Endothelial cell of umbilical vein (primary cell): Measurements from ENCODE around the gene AGMO. TPM values are rescaled to one million over a fixed set of nuclear protein-coding genes. Genes with fewer than 3 reads are reported as not detected.

ENCODE experiments used
- BruUV-seq: library from RNA; stranded (reverse); fragments of 400-500 nt; replicated peaks from 2 replicates; lab custom pipeline; 2021; lab: Mats Ljungman, UMichigan
- CTCF ChIA-PET: fragments of 300-600, 350-600 bp; sonication (Branson Sonifier 250); formaldehyde crosslinking; loops from one replicate; lab custom pipeline; 2021; ENCODE audit warnings: antibody characterized with exemption, inconsistent platforms; lab: Charles Lee
- POLR2A ChIA-PET: fragments of 300-600, 350-600 bp; sonication (Branson Sonifier 250); formaldehyde crosslinking; loops from one replicate; lab custom pipeline; 2021; ENCODE audit warnings: antibody characterized with exemption, inconsistent platforms; lab: Charles Lee
- DNase-seq: peaks from one replicate; pipeline ENCODE4 v3.0.0-alpha.2; 2011; ENCODE audit warnings: low read depth, low spot score
- FAIRE-seq: peaks from 2 replicates; lab custom pipeline; 2011; peaks lifted over from hg19 to GRCh38; lab: Jason Lieb, UNC
- H2AFZ ChIP-seq: 2 replicates; pipeline ENCODE4 v1.6.0; 2012; ENCODE audit warnings: low read depth, low read length, control low read depth, inconsistent platforms
- H3K27ac ChIP-seq: 2 replicates; pipeline ENCODE4 v1.5.1; 2011; ENCODE audit warnings: low read depth, mild to moderate bottlenecking, control low read depth, low read length, moderate library complexity; ENCODE audit not compliant: insufficient read depth
- H3K27me3 ChIP-seq, 2 experiments: 2 replicates each; pipeline versions ENCODE4 v1.6.0 to v1.6.1; 2011; ENCODE audit warnings: low read length in 2 of 2, mixed read lengths in 1 of 2; ENCODE audit not compliant: control insufficient read depth in 2 of 2, insufficient read depth in 2 of 2
- H3K36me3 ChIP-seq, 2 experiments: 2 replicates in 1 of 2; 3 replicates in 1 of 2; pipeline ENCODE4 v1.5.1; 2011; ENCODE audit warnings: low read length in 2 of 2, mild to moderate bottlenecking in 1 of 2, moderate library complexity in 1 of 2; ENCODE audit not compliant: control insufficient read depth in 2 of 2, insufficient read depth in 2 of 2; ENCODE audit errors: extremely low read depth in 1 of 2
- H3K4me1 ChIP-seq: 3 replicates; pipeline ENCODE4 v1.5.1; 2011; ENCODE audit warnings: mild to moderate bottlenecking, low read length; ENCODE audit not compliant: control insufficient read depth, insufficient read depth; ENCODE audit errors: extremely low read depth
- H3K4me2 ChIP-seq: 2 replicates; pipeline ENCODE4 v1.6.1; 2011; ENCODE audit warnings: low read length, control low read depth, mixed read lengths; ENCODE audit not compliant: insufficient read depth
- H3K4me3 ChIP-seq, 3 experiments: fragments of 200-600 bp in 1 of 3; sonication (generic), shearing (Covaris generic) in 1 of 3; replicated peaks in 1 of 3; 2 replicates each; pipeline ENCODE4 v1.5.1; 2011 to 2016; ENCODE audit warnings: control low read depth in 3 of 3, low read length in 3 of 3, mild to moderate bottlenecking in 2 of 3, inconsistent platforms in 1 of 3, low read depth in 1 of 3, moderate library complexity in 1 of 3; ENCODE audit not compliant: insufficient read depth in 1 of 3
- H3K79me2 ChIP-seq: 2 replicates; pipeline ENCODE4 v1.6.0; 2012; ENCODE audit warnings: low read length, inconsistent platforms; ENCODE audit not compliant: control insufficient read depth, insufficient read depth
- H3K9ac ChIP-seq: replicated peaks from 2 replicates; pipeline ENCODE3; 2011; ENCODE audit warnings: low read length, control low read depth; ENCODE audit not compliant: insufficient read depth; ENCODE audit errors: extremely low read depth
- H3K9me1 ChIP-seq: replicated peaks from 3 replicates; pipeline ENCODE4 v1.6.0; 2011; ENCODE audit warnings: mild to moderate bottlenecking, low read length; ENCODE audit not compliant: control insufficient read depth, insufficient read depth; ENCODE audit errors: extremely low read depth
- H3K9me3 ChIP-seq: replicated peaks from 2 replicates; pipeline ENCODE4 v1.5.1; 2012; ENCODE audit warnings: low read length, inconsistent platforms; ENCODE audit not compliant: control insufficient read depth, insufficient read depth
- H4K20me1 ChIP-seq: replicated peaks from 2 replicates; pipeline ENCODE3; 2011; ENCODE audit warnings: mild to moderate bottlenecking, low read length; ENCODE audit not compliant: control insufficient read depth, insufficient read depth; ENCODE audit errors: extremely low read depth
- EZH2 ChIP-seq: IDR thresholded peaks from 2 replicates; pipeline ENCODE4 v1.6.1; 2012; ENCODE audit warnings: borderline replicate concordance, low read depth, mild to moderate bottlenecking, moderate library complexity, low read length, inconsistent platforms; ENCODE audit not compliant: severe bottlenecking
- FOS ChIP-seq: IDR thresholded peaks from 2 replicates; pipeline ENCODE4 v1.6.1; 2011; ENCODE audit warnings: mild to moderate bottlenecking, low read length, moderate library complexity, borderline replicate concordance; ENCODE audit not compliant: insufficient read depth
- GATA2 ChIP-seq: IDR thresholded peaks from 2 replicates; pipeline ENCODE4 v1.7.0; 2011; ENCODE audit warnings: low read depth, mild to moderate bottlenecking, moderate library complexity, mixed read lengths, low read length; ENCODE audit not compliant: insufficient read length, insufficient read depth
- JUN ChIP-seq: IDR thresholded peaks from 2 replicates; pipeline ENCODE4 v1.6.1; 2011; ENCODE audit warnings: borderline replicate concordance, low read depth; ENCODE audit not compliant: insufficient read length, insufficient read depth
- MYC ChIP-seq: IDR thresholded peaks from one replicate; pipeline ENCODE4 v1.6.1; 2011; ENCODE audit warnings: mild to moderate bottlenecking, low read depth, low read length
- POLR2A ChIP-seq: IDR thresholded peaks from 2 replicates; pipeline ENCODE4 v1.6.1; 2012; ENCODE audit warnings: low read depth, mild to moderate bottlenecking, control low read depth, low read length
- POLR2AphosphoS5 ChIP-seq: IDR thresholded peaks from 2 replicates; pipeline ENCODE4 v1.6.1; 2012; ENCODE audit warnings: low read depth, mild to moderate bottlenecking, control low read depth, low read length, moderate library complexity; ENCODE audit not compliant: insufficient read depth
- dilution Hi-C: fragments of 300-500 bp; cut with MboI; formaldehyde crosslinking; loops from one replicate; pipeline ENCODE4 v1.15.0; 2019; ENCODE audit warnings: low sequenced_read_pairs; ENCODE audit not compliant: extremely low pct_ligation_motif_present
- intact Hi-C: fragments of 100-400 bp; cut with micrococcal nuclease; formaldehyde crosslinking; loops from one replicate; pipeline ENCODE4 v1.10.0; 2022
- polyA plus RNA-seq, 4 experiments: library from polyadenylated mRNA; depleted of rRNA in 3 of 4; stranded (reverse) in 3 of 4; unstranded in 1 of 4; fragments of >200 nt; gene quantifications; 2 replicates each; pipeline versions ENCODE4 v1.2.1 to v1.2.3, GENCODE V29; 2011 to 2012; ENCODE audit warnings: missing spikeins in 1 of 4
- total RNA-seq: library from RNA; stranded (reverse); gene quantifications from 2 replicates; pipeline ENCODE4 v1.2.3, GENCODE V29; 2021
- TF ChIP-seq, protein P1 (sequence below), 2 donors: IDR thresholded peaks; 1 replicate in 1 of 2; 2 replicates in 1 of 2; pipeline ENCODE4 v1.5.1; 2011; ENCODE audit warnings: low read length in 2 of 2, mild to moderate bottlenecking in 2 of 2, moderate library complexity in 2 of 2, control low read depth in 1 of 2, inconsistent platforms in 1 of 2, low read depth in 1 of 2; ENCODE audit not compliant: insufficient read depth in 1 of 2; ENCODE audit errors: extremely low read depth in 1 of 2
- TF ChIP-seq, protein P2 (sequence below): IDR thresholded peaks from 2 replicates; pipeline ENCODE4 v1.6.1; 2011; ENCODE audit not compliant: insufficient read depth, insufficient read length

Gene AGMO
- total and polyA plus RNA-seq, 2 donors (not counting 3 experiments of a cell fraction or from before 2014, with no cell fraction given): 0.23 to 0.40 TPM

DNA sequence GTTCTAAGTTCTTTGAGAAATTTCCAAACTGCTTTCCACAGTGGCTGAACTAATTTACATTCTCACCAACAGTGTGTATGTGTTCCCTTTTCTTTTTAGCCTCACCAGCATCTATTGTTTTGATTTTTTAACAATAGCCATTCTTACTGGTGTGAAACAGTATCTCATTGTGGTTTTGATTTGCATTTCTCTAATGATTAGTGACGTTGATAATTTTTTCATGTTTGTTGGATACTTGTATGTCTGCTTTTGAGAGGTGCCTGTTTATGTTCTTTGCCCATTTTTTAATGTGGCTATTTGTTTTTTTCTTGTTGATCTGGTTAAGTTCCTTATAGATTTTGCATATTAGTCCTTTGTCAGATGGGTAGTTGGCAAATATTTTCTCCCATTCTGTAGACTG lies 191.4 kb downstream of the AGMO start:
- no peak for FAIRE-seq
- no TSS peak for BruUV-seq
- Histone ChIP-seq H3K4me2 (no peak overlapping the region), H3K9ac (no peak overlapping the region), H3K27me3 (no peaks in the 10 kb centered on the region), H3K4me1 (no peaks in the 10 kb centered on the region), H3K9me1 (no peaks in the 10 kb centered on the region), H2AFZ (no peak overlapping the region), H3K79me2 (no peaks in the 10 kb centered on the region), H3K9me3 (no peaks in the 10 kb centered on the region), H3K27ac (no peak overlapping the region), H3K4me3 (no peak overlapping the region), H4K20me1 (no peaks in the 10 kb centered on the region), H3K36me3 (no peaks in the 10 kb centered on the region)
- intact Hi-C loops: no loop called here
- DNase-seq: no peak
- POLR2A ChIA-PET: no interaction called here
- TF ChIP-seq EZH2 (no peak), FOS (no peak), POLR2A (no peak), POLR2AphosphoS5 (no peak), JUN (no peak), MYC (no peak), GATA2 (no peak)
- TF ChIP-seq, protein P1, sequence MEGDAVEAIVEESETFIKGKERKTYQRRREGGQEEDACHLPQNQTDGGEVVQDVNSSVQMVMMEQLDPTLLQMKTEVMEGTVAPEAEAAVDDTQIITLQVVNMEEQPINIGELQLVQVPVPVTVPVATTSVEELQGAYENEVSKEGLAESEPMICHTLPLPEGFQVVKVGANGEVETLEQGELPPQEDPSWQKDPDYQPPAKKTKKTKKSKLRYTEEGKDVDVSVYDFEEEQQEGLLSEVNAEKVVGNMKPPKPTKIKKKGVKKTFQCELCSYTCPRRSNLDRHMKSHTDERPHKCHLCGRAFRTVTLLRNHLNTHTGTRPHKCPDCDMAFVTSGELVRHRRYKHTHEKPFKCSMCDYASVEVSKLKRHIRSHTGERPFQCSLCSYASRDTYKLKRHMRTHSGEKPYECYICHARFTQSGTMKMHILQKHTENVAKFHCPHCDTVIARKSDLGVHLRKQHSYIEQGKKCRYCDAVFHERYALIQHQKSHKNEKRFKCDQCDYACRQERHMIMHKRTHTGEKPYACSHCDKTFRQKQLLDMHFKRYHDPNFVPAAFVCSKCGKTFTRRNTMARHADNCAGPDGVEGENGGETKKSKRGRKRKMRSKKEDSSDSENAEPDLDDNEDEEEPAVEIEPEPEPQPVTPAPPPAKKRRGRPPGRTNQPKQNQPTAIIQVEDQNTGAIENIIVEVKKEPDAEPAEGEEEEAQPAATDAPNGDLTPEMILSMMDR (IDR thresholded peaks at IDR 0.05; ENCODE audit: extremely low read depth in 1 of 2, insufficient read depth in 1 of 2, low read depth in 1 of 2, low read length in 2 of 2): no peak
- TF ChIP-seq, protein P2, sequence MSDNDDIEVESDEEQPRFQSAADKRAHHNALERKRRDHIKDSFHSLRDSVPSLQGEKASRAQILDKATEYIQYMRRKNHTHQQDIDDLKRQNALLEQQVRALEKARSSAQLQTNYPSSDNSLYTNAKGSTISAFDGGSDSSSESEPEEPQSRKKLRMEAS: no peak
- dilution Hi-C loops: no loop called here
- CTCF ChIA-PET: no interaction called here
